HepG2 (cell line): ENCODE data around the gene TXNRD2. TPM values are rescaled to one million over a fixed set of nuclear protein-coding genes. Genes with fewer than 3 reads are reported as not detected.

ENCODE experiments used
- BHLHE40 ChIP-seq: IDR thresholded peaks from 2 replicates; pipeline ENCODE4 v1.6.1; 2011; ENCODE audit warnings: low read length, improper control_type of control experiment
- EED ChIP-seq: sonication (generic); formaldehyde crosslinking; IDR thresholded peaks from 2 replicates; pipeline ENCODE4 v1.5.0; 2020; ENCODE audit warnings: mild to moderate bottlenecking, missing genetic modification reagents
- EZH2 ChIP-seq: conservative IDR thresholded peaks from 2 replicates; pipeline ENCODE4 v1.6.1; 2012; ENCODE audit warnings: mild to moderate bottlenecking, low read depth, low read length, moderate library complexity
- NCOR1 ChIP-seq: fragments of 200-600 bp; sonication (generic); IDR thresholded peaks from 2 replicates; pipeline ENCODE4 v1.7.0; 2017; ENCODE audit warnings: antibody characterized with exemption, low read length, borderline replicate concordance
- NFKBIZ ChIP-seq: IDR thresholded peaks from 2 replicates; pipeline ENCODE4 v1.6.1; 2018; ENCODE audit warnings: missing genetic modification reagents, missing compliant biosample characterization
- RBFOX2 ChIP-seq: fragments of 200-400 bp; formaldehyde crosslinking; IDR thresholded peaks from 2 replicates; pipeline ENCODE4 v1.6.1; 2017; ENCODE audit warnings: low read depth, mild to moderate bottlenecking, low read length
- REPIN1 ChIP-seq: sonication (generic); formaldehyde crosslinking; IDR thresholded peaks from 2 replicates; pipeline ENCODE4 v1.8.0; 2022; ENCODE audit warnings: missing genetic modification reagents, low read depth, mild to moderate bottlenecking, borderline replicate concordance
- SRSF4 ChIP-seq: fragments of 200-400 bp; formaldehyde crosslinking; IDR thresholded peaks from one replicate; pipeline ENCODE4 v1.6.1; 2018; ENCODE audit warnings: mild to moderate bottlenecking, low read depth, low read length, moderate library complexity; ENCODE audit not compliant: poor library complexity, severe bottlenecking
- SRY ChIP-seq: sonication (generic); formaldehyde crosslinking; IDR thresholded peaks from 2 replicates; pipeline ENCODE4 v1.8.0; 2022; ENCODE audit warnings: mild to moderate bottlenecking, missing genetic modification reagents
- TCF12 ChIP-seq, 2 experiments: fragments of 450-650 bp in 1 of 2; sonication (generic) in 1 of 2; formaldehyde crosslinking in 1 of 2; IDR thresholded peaks; 2 replicates each; pipeline versions ENCODE4 v1.6.1 to v1.8.0; 2017 to 2022; ENCODE audit warnings: antibody characterized with exemption in 1 of 2, mild to moderate bottlenecking in 1 of 2, missing genetic modification reagents in 1 of 2, moderate library complexity in 1 of 2
- ZNF225 ChIP-seq: sonication (generic); formaldehyde crosslinking; IDR thresholded peaks from 2 replicates; pipeline ENCODE4 v1.4.0; 2020; ENCODE audit warnings: mild to moderate bottlenecking, missing genetic modification reagents
- ZNF335 ChIP-seq: sonication (generic); formaldehyde crosslinking; IDR thresholded peaks from 2 replicates; pipeline ENCODE4 v1.4.0; 2020; ENCODE audit warnings: missing genetic modification reagents
- ZNF382 ChIP-seq: sonication (generic); formaldehyde crosslinking; IDR thresholded peaks from 2 replicates; pipeline ENCODE4 v1.5.0; 2020; ENCODE audit warnings: missing genetic modification reagents, mild to moderate bottlenecking, borderline replicate concordance
- ZNF724P ChIP-seq: sonication (generic); formaldehyde crosslinking; IDR thresholded peaks from 2 replicates; pipeline ENCODE4 v1.8.0; 2022; ENCODE audit warnings: missing genetic modification reagents, borderline replicate concordance
- ZSCAN20 ChIP-seq: sonication (generic); formaldehyde crosslinking; IDR thresholded peaks from 2 replicates; pipeline ENCODE4 v1.4.0; 2020; ENCODE audit warnings: missing genetic modification reagents, mild to moderate bottlenecking, borderline replicate concordance
- polyA plus RNA-seq, 8 experiments: library from polyadenylated mRNA; depleted of rRNA in 3 of 8; stranded (reverse) in 7 of 8; unstranded in 1 of 8; fragments of >200 nt; fragmentation: Illumina TruSeq in 4 of 8; extraction: Trizol in 4 of 8; gene quantifications; 2 replicates each; pipeline versions ENCODE4 v1.2.1 to v1.2.3, GENCODE V29; 2011 to 2016; ENCODE audit warnings: low read depth in 4 of 8, missing spikeins in 1 of 8, mixed read lengths in 1 of 8; ENCODE audit not compliant: insufficient read depth in 1 of 8
- total RNA-seq, 5 experiments: library from RNA; depleted of rRNA; stranded (reverse); fragments of >200 nt; fragmentation: Illumina TruSeq; extraction: Trizol; gene quantifications; 2 replicates each; pipeline ENCODE4 v1.2.3, GENCODE V29; 2016; ENCODE audit warnings: low read depth in 1 of 5
- TF ChIP-seq, protein P1 (sequence below): sonication (generic); formaldehyde crosslinking; IDR thresholded peaks from 2 replicates; pipeline ENCODE4 v1.4.0; 2020; ENCODE audit warnings: missing genetic modification reagents
- TF ChIP-seq, protein P2 (sequence below): IDR thresholded peaks from 2 replicates; pipeline ENCODE4 v1.6.1; 2016; ENCODE audit warnings: control low read depth
- TF ChIP-seq, protein P3 (sequence below): sonication (generic); formaldehyde crosslinking; IDR thresholded peaks from 2 replicates; pipeline ENCODE4 v1.8.1; 2023; ENCODE audit warnings: mild to moderate bottlenecking, inconsistent platforms, moderate library complexity, missing genetic modification reagents, borderline replicate concordance
- TF ChIP-seq, protein P4 (sequence below): IDR thresholded peaks from 2 replicates; pipeline ENCODE4 v1.6.1; 2018; ENCODE audit warnings: missing genetic modification reagents, mild to moderate bottlenecking, missing compliant biosample characterization
- TF ChIP-seq, protein P5 (sequence below): sonication (generic); formaldehyde crosslinking; IDR thresholded peaks from 2 replicates; pipeline ENCODE4 v1.4.0; 2020; ENCODE audit warnings: missing genetic modification reagents

TXNRD2 gene
- total and polyA plus RNA-seq, 2 of the 13 experiments (the other 11 are each of a cell fraction or from before 2014, with no cell fraction given): 17.5 to 18.6 TPM

DNA sequence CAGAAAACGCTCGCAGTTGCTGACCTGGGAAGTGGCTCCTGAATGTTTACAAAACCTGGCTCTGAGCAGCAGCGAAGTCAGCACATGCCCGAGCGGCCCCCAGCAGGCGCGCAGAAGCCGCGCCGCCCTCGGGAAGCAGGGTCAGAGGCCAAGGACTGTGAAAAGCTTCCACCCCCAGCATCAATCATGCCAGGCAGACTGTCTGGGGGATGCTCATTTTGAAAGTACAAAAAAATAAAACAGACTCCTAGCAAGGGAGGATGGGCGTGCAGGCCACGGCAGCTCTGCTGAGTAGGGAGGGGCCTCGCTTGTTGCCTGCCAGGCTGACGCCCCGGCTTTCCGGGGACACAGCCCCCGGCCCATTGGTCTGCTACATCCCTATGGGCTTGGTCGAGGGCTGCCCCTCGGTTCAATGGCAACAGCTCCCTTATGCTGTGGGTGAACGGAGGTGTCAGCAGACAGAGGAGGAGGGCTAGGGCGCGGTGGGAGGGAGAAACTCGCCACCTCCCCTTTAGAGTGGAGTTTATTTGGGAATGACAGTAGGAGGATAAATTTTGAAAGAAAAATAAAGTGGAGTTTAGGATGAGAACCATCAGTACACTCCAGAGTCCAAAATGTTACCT, 49.2 kb downstream of the TXNRD2 start (continued):
- TF ChIP-seq, protein P1, sequence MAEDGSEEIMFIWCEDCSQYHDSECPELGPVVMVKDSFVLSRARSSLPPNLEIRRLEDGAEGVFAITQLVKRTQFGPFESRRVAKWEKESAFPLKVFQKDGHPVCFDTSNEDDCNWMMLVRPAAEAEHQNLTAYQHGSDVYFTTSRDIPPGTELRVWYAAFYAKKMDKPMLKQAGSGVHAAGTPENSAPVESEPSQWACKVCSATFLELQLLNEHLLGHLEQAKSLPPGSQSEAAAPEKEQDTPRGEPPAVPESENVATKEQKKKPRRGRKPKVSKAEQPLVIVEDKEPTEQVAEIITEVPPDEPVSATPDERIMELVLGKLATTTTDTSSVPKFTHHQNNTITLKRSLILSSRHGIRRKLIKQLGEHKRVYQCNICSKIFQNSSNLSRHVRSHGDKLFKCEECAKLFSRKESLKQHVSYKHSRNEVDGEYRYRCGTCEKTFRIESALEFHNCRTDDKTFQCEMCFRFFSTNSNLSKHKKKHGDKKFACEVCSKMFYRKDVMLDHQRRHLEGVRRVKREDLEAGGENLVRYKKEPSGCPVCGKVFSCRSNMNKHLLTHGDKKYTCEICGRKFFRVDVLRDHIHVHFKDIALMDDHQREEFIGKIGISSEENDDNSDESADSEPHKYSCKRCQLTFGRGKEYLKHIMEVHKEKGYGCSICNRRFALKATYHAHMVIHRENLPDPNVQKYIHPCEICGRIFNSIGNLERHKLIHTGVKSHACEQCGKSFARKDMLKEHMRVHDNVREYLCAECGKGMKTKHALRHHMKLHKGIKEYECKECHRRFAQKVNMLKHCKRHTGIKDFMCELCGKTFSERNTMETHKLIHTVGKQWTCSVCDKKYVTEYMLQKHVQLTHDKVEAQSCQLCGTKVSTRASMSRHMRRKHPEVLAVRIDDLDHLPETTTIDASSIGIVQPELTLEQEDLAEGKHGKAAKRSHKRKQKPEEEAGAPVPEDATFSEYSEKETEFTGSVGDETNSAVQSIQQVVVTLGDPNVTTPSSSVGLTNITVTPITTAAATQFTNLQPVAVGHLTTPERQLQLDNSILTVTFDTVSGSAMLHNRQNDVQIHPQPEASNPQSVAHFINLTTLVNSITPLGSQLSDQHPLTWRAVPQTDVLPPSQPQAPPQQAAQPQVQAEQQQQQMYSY (CRISPR knock-in tag): peak; percentile 79; the same call in 1 of the 2 replicates
- TF ChIP-seq REPIN1 (CRISPR knock-in tag) (peak; percentile 80), BHLHE40 (no peak), ZNF335 (CRISPR knock-in tag) (peak; percentile 85), ZSCAN20 (peak; percentile 98), NCOR1 (no peak), NFKBIZ (CRISPR knock-in tag) (peak; percentile 80; the same call in 1 of the 2 replicates), SRY (CRISPR knock-in tag) (peak; percentile 98), ZNF724P (CRISPR knock-in tag) (peak; percentile 98; the same call in 1 of the 2 replicates), EED (CRISPR knock-in tag) (peak; percentile 97), RBFOX2 (peak; percentile 34; the same call in 1 of the 2 replicates), ZNF225 (CRISPR knock-in tag) (peak; percentile 92; the same call in 1 of the 2 replicates), EZH2 (no peak), SRSF4 (no peak), ZNF382 (no peak), TCF12 (IDR thresholded peaks at IDR 0.05) (no peak), TCF12 (CRISPR knock-in tag; IDR thresholded peaks at IDR 0.05) (0 out of 2 replicates have a peak, but pooled peaks have one; percentile 89)
- TF ChIP-seq, protein P2, sequence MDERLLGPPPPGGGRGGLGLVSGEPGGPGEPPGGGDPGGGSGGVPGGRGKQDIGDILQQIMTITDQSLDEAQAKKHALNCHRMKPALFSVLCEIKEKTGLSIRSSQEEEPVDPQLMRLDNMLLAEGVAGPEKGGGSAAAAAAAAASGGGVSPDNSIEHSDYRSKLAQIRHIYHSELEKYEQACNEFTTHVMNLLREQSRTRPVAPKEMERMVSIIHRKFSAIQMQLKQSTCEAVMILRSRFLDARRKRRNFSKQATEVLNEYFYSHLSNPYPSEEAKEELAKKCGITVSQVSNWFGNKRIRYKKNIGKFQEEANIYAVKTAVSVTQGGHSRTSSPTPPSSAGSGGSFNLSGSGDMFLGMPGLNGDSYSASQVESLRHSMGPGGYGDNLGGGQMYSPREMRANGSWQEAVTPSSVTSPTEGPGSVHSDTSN (CRISPR knock-in tag): peak; percentile 42; the same call in 1 of the 2 replicates
- TF ChIP-seq, protein P3, sequence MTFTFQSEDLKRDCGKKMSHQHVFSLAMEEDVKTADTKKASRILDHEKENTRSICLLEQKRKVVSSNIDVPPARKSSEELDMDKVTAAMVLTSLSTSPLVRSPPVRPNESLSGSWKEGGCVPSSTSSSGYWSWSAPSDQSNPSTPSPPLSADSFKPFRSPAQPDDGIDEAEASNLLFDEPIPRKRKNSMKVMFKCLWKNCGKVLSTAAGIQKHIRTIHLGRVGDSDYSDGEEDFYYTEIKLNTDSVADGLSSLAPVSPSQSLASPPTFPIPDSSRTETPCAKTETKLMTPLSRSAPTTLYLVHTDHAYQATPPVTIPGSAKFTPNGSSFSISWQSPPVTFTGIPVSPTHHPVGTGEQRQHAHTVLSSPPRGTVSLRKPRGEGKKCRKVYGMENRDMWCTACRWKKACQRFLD (CRISPR knock-in tag): peak; percentile 92; the same call in 1 of the 2 replicates
- TF ChIP-seq, protein P4, sequence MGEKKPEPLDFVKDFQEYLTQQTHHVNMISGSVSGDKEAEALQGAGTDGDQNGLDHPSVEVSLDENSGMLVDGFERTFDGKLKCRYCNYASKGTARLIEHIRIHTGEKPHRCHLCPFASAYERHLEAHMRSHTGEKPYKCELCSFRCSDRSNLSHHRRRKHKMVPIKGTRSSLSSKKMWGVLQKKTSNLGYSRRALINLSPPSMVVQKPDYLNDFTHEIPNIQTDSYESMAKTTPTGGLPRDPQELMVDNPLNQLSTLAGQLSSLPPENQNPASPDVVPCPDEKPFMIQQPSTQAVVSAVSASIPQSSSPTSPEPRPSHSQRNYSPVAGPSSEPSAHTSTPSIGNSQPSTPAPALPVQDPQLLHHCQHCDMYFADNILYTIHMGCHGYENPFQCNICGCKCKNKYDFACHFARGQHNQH (CRISPR knock-in tag): peak; percentile 95
- TF ChIP-seq, protein P5, sequence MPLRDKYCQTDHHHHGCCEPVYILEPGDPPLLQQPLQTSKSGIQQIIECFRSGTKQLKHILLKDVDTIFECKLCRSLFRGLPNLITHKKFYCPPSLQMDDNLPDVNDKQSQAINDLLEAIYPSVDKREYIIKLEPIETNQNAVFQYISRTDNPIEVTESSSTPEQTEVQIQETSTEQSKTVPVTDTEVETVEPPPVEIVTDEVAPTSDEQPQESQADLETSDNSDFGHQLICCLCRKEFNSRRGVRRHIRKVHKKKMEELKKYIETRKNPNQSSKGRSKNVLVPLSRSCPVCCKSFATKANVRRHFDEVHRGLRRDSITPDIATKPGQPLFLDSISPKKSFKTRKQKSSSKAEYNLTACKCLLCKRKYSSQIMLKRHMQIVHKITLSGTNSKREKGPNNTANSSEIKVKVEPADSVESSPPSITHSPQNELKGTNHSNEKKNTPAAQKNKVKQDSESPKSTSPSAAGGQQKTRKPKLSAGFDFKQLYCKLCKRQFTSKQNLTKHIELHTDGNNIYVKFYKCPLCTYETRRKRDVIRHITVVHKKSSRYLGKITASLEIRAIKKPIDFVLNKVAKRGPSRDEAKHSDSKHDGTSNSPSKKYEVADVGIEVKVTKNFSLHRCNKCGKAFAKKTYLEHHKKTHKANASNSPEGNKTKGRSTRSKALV (CRISPR knock-in tag): peak; percentile 97
